Subcutaneous preadipocyte (primary cell): ENCODE data around the gene EXT2. TPM values are rescaled to one million over a fixed set of nuclear protein-coding genes. Genes with fewer than 3 reads are reported as not detected.

ENCODE experiments used
- total RNA-seq: library from RNA; depleted of rRNA; stranded (reverse); fragments of >200 nt; gene quantifications from 2 replicates; pipeline ENCODE4 v1.2.3, GENCODE V29; 2012

Gene EXT2
- 104 and 108 TPM in 2 replicates for total RNA-seq

DNA sequence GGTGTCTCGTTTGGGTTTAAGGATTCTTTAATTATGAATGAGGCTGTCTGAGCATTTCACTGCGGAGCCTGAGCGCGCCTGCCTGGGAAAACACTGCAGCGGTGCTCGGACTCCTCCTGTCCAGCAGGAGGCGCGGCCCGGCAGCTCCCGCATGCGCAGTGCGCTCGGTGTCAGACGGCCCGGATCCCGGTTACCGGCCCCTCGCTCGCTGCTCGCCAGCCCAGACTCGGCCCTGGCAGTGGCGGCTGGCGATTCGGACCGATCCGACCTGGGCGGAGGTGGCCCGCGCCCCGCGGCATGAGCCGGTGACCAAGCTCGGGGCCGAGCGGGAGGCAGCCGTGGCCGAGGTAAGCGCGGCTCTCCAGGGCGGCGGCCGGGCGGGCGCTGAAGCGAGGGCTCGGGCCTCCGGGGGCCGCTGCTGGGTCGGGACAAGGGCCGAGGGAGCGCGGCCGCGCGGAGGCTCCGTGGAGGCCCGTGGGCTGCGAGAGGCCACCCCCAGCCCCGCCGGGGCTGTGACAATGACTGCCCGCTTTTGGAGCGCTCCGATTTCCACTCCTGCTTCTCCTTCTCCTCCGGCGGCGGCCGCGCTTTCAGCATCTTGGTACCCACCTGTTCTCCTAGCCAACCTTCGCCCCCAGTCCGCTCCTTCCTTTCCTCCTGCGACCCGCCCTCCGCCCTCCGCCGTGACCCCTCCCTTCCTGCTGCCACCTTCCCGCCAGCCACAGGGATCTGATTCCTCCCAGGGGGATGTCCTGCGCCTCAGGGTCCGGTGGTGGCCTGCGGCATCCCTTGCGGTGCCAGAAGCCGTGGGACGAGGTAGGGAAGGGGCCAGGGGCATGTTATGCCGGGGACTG is at the start of gene EXT2:
Gene EXT2, plus strand, starts transcription at position 173 of the 854 bp plus-strand sequence. CDS start 12,035 bp downstream, outside the sequence.

DNA sequence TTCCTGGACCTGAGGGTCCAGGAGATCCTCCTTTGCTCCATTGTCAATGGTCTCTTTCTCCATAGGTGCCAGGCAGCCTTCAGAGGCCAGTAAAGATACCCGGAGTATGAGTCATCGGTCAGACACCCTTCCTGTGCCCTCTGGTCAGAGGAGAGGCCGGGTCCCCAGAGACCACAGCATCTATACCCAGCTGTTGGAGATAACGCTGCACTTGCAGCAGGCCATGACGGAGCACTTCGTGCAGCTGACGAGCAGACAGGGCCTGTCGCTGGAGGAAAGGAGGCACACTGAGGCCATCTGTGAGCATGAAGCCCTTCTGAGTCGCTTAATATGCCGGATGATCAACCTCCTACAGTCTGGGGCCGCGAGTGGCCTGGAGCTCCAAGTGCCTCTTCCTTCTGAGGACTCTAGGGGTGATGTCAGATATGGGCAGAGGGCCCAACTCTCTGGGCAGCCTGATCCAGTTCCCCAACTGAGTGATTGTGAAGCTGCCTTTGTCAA is 47.5 kb upstream of the EXT2 start, which contains the start of gene ACCSL:
Gene ACCSL, plus strand, starts transcription at position 51 of the 501 bp plus-strand sequence. Its CDS starts 56 bp downstream, at position 107.

DNA sequence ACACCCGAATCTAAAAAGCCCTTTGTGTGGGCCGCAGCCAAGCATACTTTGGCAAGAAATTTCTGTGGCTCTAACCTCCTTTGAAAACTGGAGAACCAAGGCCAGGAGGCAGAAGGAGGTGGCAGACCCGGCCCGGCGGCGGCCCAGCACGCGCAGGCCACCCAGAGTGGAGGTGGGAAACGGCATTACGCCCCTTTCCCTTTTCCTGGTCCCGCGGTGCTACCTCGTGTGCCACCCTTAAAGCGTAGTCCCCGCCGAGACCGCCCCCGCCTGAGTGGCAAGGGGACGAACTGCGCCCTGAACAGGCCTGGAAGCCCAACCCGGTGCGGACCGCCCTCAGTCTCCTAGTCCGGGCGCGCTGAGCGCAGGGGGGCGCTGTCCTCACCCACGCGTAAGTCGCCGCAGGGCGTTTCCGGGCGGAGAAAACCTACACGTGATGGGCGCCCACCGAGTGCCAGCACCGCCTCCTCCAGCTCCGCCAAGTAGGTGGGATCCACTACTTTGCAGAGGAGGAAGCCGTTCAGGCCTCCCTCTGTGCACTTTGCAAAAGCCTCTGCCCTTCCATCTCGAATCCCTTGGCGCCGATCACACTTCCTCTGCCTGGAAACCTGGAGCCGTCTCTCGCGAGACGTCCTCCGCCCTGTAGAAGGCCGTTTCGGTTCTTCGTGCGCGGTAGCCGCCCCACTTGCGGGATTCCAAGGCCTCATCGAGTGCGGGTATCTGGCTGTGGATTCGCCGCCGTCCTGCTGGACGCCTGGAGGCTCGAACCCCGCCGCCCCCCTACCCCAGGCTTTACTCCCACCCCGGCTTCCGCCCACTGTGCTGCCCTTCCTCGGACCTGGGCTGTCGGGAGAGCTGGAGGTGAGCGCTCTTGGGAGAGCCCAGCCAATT is 29.4 kb upstream of the EXT2 start, which contains the start of gene ACCS:
Gene ACCS, plus strand, starts transcription at position 430 of the 891 bp plus-strand sequence. CDS start 1,358 bp downstream, outside the sequence.

Other genes starting within 250 kb of the EXT2 start
- gene ALKBH3, start 214.8 kb upstream of the EXT2 start, total RNA-seq = 34.6 and 43.0 TPM in 2 replicates
- 0.39 and 2.2 TPM in 2 replicates for gene C11orf96, start 153.0 kb upstream of the EXT2 start, total RNA-seq
- not detected in 2 replicates for gene ACCSL, start 47.7 kb upstream of the EXT2 start, total RNA-seq
- 8.8 and 10.6 TPM in 2 replicates for gene ACCS, start 29.4 kb upstream of the EXT2 start, total RNA-seq
- gene ALX4, start 214.5 kb downstream of the EXT2 start, total RNA-seq = not detected in 2 replicates